ENCODE results near the gene DLK2.
"Not testable (repeated sequence)": the region's sequence is repeated elsewhere in the genome, so short reads cannot be mapped to it uniquely, and the experiment has no call there.

Gene DLK2

DNA sequence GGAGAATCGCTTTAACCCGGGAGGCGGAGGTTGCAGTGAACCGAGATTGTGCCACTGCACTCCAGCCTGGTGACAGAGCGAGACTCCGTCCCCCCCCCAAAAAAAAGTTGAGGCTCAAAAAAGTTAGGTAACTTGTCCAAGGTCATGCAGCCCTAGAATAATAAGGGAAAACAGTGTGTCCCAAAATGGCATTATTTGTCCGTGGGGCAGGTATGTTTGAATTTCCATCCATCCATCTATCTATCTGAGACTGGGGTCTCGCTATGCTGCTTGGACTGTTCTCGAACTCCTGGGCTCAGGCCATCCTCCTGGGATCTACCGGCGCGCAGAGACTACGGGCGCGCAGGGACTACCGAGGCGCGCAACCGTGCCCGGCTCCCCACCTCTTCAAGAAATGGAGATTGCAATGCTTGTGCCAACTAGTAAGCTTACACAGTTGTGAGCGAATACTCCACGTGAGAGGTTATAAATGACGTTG is 28.4 kb downstream of the DLK2 start:
- peak overlapping the region; percentile 82 for H3K27ac ChIP-seq
- TF ChIP-seq ZFX (IDR thresholded peaks at IDR 0.05; ENCODE audit: borderline replicate concordance): no peak
- TF ChIP-seq, protein P1, sequence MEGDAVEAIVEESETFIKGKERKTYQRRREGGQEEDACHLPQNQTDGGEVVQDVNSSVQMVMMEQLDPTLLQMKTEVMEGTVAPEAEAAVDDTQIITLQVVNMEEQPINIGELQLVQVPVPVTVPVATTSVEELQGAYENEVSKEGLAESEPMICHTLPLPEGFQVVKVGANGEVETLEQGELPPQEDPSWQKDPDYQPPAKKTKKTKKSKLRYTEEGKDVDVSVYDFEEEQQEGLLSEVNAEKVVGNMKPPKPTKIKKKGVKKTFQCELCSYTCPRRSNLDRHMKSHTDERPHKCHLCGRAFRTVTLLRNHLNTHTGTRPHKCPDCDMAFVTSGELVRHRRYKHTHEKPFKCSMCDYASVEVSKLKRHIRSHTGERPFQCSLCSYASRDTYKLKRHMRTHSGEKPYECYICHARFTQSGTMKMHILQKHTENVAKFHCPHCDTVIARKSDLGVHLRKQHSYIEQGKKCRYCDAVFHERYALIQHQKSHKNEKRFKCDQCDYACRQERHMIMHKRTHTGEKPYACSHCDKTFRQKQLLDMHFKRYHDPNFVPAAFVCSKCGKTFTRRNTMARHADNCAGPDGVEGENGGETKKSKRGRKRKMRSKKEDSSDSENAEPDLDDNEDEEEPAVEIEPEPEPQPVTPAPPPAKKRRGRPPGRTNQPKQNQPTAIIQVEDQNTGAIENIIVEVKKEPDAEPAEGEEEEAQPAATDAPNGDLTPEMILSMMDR (IDR thresholded peaks at IDR 0.05): no peak

DNA sequence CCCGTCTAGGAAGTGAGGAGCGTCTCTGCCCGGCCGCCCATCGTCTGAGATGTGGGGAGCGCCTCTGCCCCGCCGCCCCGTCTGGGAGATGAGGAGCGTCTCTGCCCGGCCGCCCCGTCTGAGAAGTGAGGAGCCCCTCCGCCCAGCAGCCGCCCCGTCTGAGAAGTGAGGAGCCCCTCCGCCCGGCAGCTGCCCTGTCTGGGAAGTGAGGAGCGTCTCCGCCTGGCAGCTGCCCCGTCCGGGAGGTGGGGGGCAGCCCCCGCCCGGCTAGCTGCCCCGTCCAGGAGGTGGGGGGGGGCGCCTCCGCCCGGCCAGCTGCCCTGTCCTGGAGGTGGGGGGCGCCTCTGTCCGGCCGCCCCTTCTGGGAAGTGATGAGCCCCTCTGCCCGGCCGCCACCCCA is 30.3 kb downstream of the DLK2 start:
- not testable (repeated sequence) for H3K27ac ChIP-seq

GRCh38 chr6:43421831-43422230 is 33.5 kb downstream of the DLK2 start:
- no peak overlapping the region for H3K27ac ChIP-seq
- TF ChIP-seq, protein P1 (IDR thresholded peaks at IDR 0.05): no peak
- TF ChIP-seq ZFX (IDR thresholded peaks at IDR 0.05; ENCODE audit: borderline replicate concordance): no peak

DNA sequence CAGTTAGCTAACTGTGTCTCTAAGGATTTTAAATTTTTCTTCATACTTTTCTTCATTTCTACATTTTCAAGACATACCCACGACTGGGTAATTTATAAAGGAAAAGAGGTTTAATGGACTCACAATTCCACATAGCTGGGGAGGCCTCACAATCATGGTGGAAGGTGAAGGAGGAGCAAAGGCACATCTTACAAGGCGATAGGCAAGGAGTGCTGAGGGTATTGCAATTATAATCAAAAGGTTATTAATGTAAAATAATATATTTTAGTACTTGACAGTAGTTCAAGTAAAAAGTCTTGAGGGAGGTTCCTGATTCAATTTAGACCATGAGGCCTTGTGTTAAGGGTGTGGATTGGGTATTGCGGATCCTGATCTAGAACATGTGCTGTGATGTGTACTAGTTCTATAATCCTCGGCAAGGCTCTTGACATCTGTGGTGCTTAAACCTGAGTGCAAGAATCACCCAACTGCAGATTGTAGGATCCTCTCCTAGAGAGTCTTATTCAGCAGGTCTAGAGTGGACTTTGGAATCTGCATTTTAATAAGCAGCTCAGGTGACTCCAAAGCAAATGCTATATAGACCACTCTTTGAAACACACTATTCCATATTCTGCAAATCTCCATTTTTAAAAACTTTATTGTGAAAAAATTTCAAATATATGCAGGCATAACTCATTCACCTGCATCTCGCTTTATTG is 35.2 kb downstream of the DLK2 start:
- H3K27ac ChIP-seq: no peak overlapping the region
- TF ChIP-seq, protein P1 (IDR thresholded peaks at IDR 0.05): no peak
- no peak for TF ChIP-seq ZFX (IDR thresholded peaks at IDR 0.05; ENCODE audit: borderline replicate concordance)

- TF ChIP-seq, protein P1 (IDR thresholded peaks at IDR 0.05): no peak
- TF ChIP-seq ZFX (IDR thresholded peaks at IDR 0.05; ENCODE audit: borderline replicate concordance): no peak
- no peak overlapping the region for H3K27ac ChIP-seq
Observed at GRCh38 chr6:43416935-43417334, 38.4 kb downstream of the DLK2 start.

- H3K27ac ChIP-seq: not testable (repeated sequence)
Observed at GRCh38 chr6:43415275-43415674, 40.1 kb downstream of the DLK2 start.

GRCh38 chr6:43413002-43413401 is 42.3 kb downstream of the DLK2 start:
- TF ChIP-seq, protein P1 (IDR thresholded peaks at IDR 0.05): no peak
- no peak for TF ChIP-seq ZFX (IDR thresholded peaks at IDR 0.05; ENCODE audit: borderline replicate concordance)
- H3K27ac ChIP-seq: no peak overlapping the region

DNA sequence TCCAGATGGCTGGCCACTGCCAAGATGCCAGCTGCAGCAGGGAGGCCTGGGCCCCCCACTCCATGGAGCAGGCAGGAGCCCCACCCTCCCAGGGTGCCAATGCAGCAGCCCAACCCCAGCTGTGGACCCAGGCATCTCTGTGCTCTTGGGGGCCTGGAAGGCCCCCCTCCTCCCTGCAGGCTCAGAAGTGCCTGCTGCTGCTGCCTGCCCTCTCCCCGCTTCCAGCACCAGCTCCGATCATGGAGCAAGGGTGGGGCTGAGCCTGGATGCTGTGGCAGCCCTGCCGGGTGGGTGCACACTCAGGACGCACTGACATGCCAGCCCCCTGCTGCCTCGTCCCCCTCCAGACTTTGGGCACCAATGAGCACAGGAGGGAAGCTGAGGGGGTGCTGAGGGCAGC is 42.8 kb downstream of the DLK2 start:
- H3K27ac ChIP-seq: no peak overlapping the region
- TF ChIP-seq, protein P1 (IDR thresholded peaks at IDR 0.05): no peak
- TF ChIP-seq ZFX (IDR thresholded peaks at IDR 0.05; ENCODE audit: borderline replicate concordance): no peak

DNA sequence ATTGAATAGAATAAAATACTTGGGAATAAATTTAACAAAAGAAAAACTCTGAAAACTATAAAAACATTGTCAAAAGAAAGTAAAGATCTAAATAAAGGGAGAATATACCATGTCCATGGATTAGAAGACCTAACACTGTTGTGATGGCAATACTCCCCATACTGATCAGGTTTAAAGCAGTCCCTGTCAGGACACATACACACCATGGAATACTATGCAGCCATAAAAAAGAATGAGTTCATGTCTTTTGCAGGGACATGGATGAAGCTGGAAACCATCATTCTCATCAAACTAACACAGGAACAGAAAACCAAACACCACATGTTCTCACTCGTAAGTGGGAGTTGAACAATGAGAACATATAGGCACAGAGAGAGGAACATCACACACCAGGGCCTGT is 44.6 kb downstream of the DLK2 start:
- H3K27ac ChIP-seq: not testable (repeated sequence)

Measured in 22Rv1 (cell line).